H1 (cell line): ENCODE measurements around the gene SMS. TPM values are rescaled to one million over a fixed set of nuclear protein-coding genes. Genes with fewer than 3 reads are reported as not detected.

Source experiments
- CTCF ChIA-PET: fragments of 300-600 bp; sonication (Branson Sonifier 250); formaldehyde crosslinking; loops from one replicate; lab custom pipeline; 2021; ENCODE audit not compliant: partially characterized antibody; lab: Charles Lee
- POLR2A ChIA-PET: fragments of 300-600 bp; sonication (Branson Sonifier 250); formaldehyde crosslinking; loops from one replicate; lab custom pipeline; 2021; ENCODE audit warnings: inconsistent platforms; ENCODE audit not compliant: partially characterized antibody; lab: Charles Lee
- DNase-seq, 2 experiments: peaks; one replicate each; pipeline versions ENCODE4 v3.0.0 to v3.0.0-alpha.2; 2010 to 2022; ENCODE audit warnings: low spot score in 2 of 2, low read depth in 1 of 2, mixed read lengths in 1 of 2
- FAIRE-seq: peaks from 2 replicates; lab custom pipeline; 2011; peaks lifted over from hg19 to GRCh38; lab: Jason Lieb, UNC
- H2AFZ ChIP-seq: 2 replicates; pipeline ENCODE4 v1.8.1; 2012; ENCODE audit warnings: low read length, inconsistent platforms
- H2AK5ac ChIP-seq: 2 replicates; pipeline ENCODE4 v1.6.1; 2013; ENCODE audit warnings: low read depth, low read length
- H2BK120ac ChIP-seq: replicated peaks from 2 replicates; pipeline ENCODE3; 2013; ENCODE audit warnings: low read depth, low read length, inconsistent platforms
- H2BK12ac ChIP-seq: 2 replicates; pipeline ENCODE4 v1.6.1; 2013; ENCODE audit warnings: low read depth, low read length
- H2BK15ac ChIP-seq: 2 replicates; pipeline ENCODE4 v1.6.1; 2013; ENCODE audit warnings: low read length
- H2BK20ac ChIP-seq: 2 replicates; pipeline ENCODE4 v1.6.1; 2013; ENCODE audit warnings: low read length
- H2BK5ac ChIP-seq: 2 replicates; pipeline ENCODE4 v1.6.1; 2013; ENCODE audit warnings: low read depth, low read length
- H3K14ac ChIP-seq: 2 replicates; pipeline ENCODE4 v1.6.1; 2013; ENCODE audit warnings: inconsistent platforms; ENCODE audit not compliant: insufficient read length
- H3K18ac ChIP-seq: 2 replicates; pipeline ENCODE4 v1.6.1; 2013; ENCODE audit warnings: low read length; ENCODE audit errors: extremely low read depth
- H3K23ac ChIP-seq: 2 replicates; pipeline ENCODE4 v1.6.1; 2013; ENCODE audit warnings: inconsistent platforms; ENCODE audit not compliant: insufficient read length
- H3K23me2 ChIP-seq: 2 replicates; pipeline ENCODE4 v1.6.1; 2013; ENCODE audit warnings: low read depth, low read length
- H3K27ac ChIP-seq: 2 replicates; pipeline ENCODE4 v1.6.1; 2011; ENCODE audit warnings: low read depth, low read length, inconsistent platforms
- H3K27me3 ChIP-seq, 4 experiments: replicated peaks in 1 of 4; 1 replicate in 1 of 4; 2 replicates in 3 of 4; pipeline versions ENCODE4 v1.6.1 to v1.8.1; 2011 to 2013; ENCODE audit warnings: low read length in 3 of 4, mild to moderate bottlenecking in 3 of 4, inconsistent platforms in 2 of 4, mixed read lengths in 2 of 4, moderate library complexity in 1 of 4; ENCODE audit not compliant: control insufficient read depth in 3 of 4, insufficient read depth in 3 of 4; ENCODE audit errors: extremely low read depth in 1 of 4
- H3K36me3 ChIP-seq, 4 experiments: 2 replicates each; pipeline versions ENCODE4 v1.6.1 to v1.8.1; 2011 to 2013; ENCODE audit warnings: mild to moderate bottlenecking in 4 of 4, low read length in 3 of 4, moderate library complexity in 2 of 4, control low read depth in 1 of 4, inconsistent platforms in 1 of 4; ENCODE audit not compliant: insufficient read depth in 4 of 4, control insufficient read depth in 2 of 4
- H3K4ac ChIP-seq: replicated peaks from 2 replicates; pipeline ENCODE3; 2013; ENCODE audit warnings: low read length, low read depth, mixed read lengths, inconsistent platforms; ENCODE audit not compliant: insufficient read length
- H3K4me1 ChIP-seq, 4 experiments: replicated peaks in 1 of 4; 1 replicate in 1 of 4; 2 replicates in 3 of 4; pipeline versions ENCODE4 v1.6.1 to v1.8.1; 2011 to 2013; ENCODE audit warnings: low read length in 3 of 4, inconsistent platforms in 2 of 4, mixed read lengths in 1 of 4; ENCODE audit not compliant: insufficient read depth in 4 of 4, control insufficient read depth in 3 of 4
- H3K4me2 ChIP-seq, 2 experiments: 2 replicates each; pipeline versions ENCODE4 v1.6.1 to v1.8.1; 2011 to 2013; ENCODE audit warnings: low read depth in 2 of 2, low read length in 2 of 2, control low read depth in 1 of 2, inconsistent platforms in 1 of 2, mild to moderate bottlenecking in 1 of 2; ENCODE audit not compliant: insufficient read depth in 1 of 2
- H3K4me3 ChIP-seq, 4 experiments: fragments of 200-600, 300-600 bp in 1 of 4; sonication (generic), shearing (Covaris generic), sonication (Bioruptor Twin) in 1 of 4; 2 replicates each; pipeline versions ENCODE4 v1.5.1 to v1.8.1; 2011 to 2016; ENCODE audit warnings: low read length in 4 of 4, low read depth in 3 of 4, control low read depth in 2 of 4, inconsistent platforms in 2 of 4, mild to moderate bottlenecking in 2 of 4, mixed read lengths in 1 of 4, moderate library complexity in 1 of 4; ENCODE audit not compliant: insufficient read depth in 2 of 4; ENCODE audit errors: extremely low read depth in 1 of 4
- H3K56ac ChIP-seq: replicated peaks from 2 replicates; pipeline ENCODE3; 2013; ENCODE audit warnings: low read depth, mild to moderate bottlenecking, mixed read lengths, low read length, inconsistent platforms; ENCODE audit not compliant: insufficient read length
- H3K79me1 ChIP-seq: 2 replicates; pipeline ENCODE4 v1.6.1; 2013; ENCODE audit warnings: low read depth, low read length, control low read depth
- H3K79me2 ChIP-seq, 2 experiments: 2 replicates each; pipeline versions ENCODE4 v1.6.1 to v1.8.1; 2012 to 2013; ENCODE audit warnings: low read length in 2 of 2, mild to moderate bottlenecking in 2 of 2, inconsistent platforms in 1 of 2; ENCODE audit not compliant: insufficient read depth in 2 of 2, control insufficient read depth in 1 of 2
- H3K9ac ChIP-seq, 4 experiments: replicated peaks in 1 of 4; 1 replicate in 1 of 4; 2 replicates in 3 of 4; pipeline versions ENCODE4 v1.6.1 to v1.8.1; 2011 to 2013; ENCODE audit warnings: low read depth in 3 of 4, low read length in 3 of 4, control low read depth in 2 of 4, mild to moderate bottlenecking in 2 of 4, moderate library complexity in 2 of 4, inconsistent platforms in 1 of 4; ENCODE audit errors: extremely low read depth in 1 of 4
- H3K9me3 ChIP-seq, 2 experiments: 2 replicates each; pipeline versions ENCODE4 v1.6.1 to v1.8.1; 2012 to 2013; ENCODE audit warnings: mild to moderate bottlenecking in 2 of 2, moderate library complexity in 2 of 2, control low read depth in 1 of 2, inconsistent platforms in 1 of 2, low read depth in 1 of 2, low read length in 1 of 2, mixed read lengths in 1 of 2; ENCODE audit not compliant: insufficient read depth in 2 of 2
- H4K20me1 ChIP-seq, 2 experiments: replicated peaks in 1 of 2; 2 replicates each; pipeline versions ENCODE3 to v1.8.1; 2011 to 2013; ENCODE audit warnings: inconsistent platforms in 2 of 2, low read length in 2 of 2, mild to moderate bottlenecking in 1 of 2; ENCODE audit not compliant: insufficient read depth in 2 of 2, control insufficient read depth in 1 of 2
- H4K5ac ChIP-seq: 2 replicates; pipeline ENCODE4 v1.6.1; 2013; ENCODE audit warnings: low read length, low read depth, mixed read lengths, inconsistent platforms; ENCODE audit not compliant: insufficient read length
- H4K8ac ChIP-seq: 2 replicates; pipeline ENCODE4 v1.8.0; 2013; ENCODE audit warnings: mild to moderate bottlenecking, moderate library complexity, low read length, inconsistent platforms; ENCODE audit not compliant: insufficient read depth; ENCODE audit errors: extremely low read depth
- H4K91ac ChIP-seq: replicated peaks from 2 replicates; pipeline ENCODE3; 2013; ENCODE audit warnings: low read length, mixed read lengths, inconsistent platforms; ENCODE audit not compliant: insufficient read length
- BACH1 ChIP-seq: IDR thresholded peaks from 2 replicates; pipeline ENCODE4 v1.6.1; 2012; ENCODE audit warnings: low read length, improper control_type of control experiment
- CBX5 ChIP-seq: fragments of 300-800, 300-1000 bp; sonication (generic); IDR thresholded peaks from 2 replicates; pipeline ENCODE4 v1.7.1; 2016; ENCODE audit warnings: antibody characterized with exemption, low read length, low read depth
- CEBPB ChIP-seq: IDR thresholded peaks from 2 replicates; pipeline ENCODE4 v1.6.1; 2012; ENCODE audit warnings: low read depth, low read length
- EZH2 ChIP-seq: fragments of 200-600 bp; sonication (generic); IDR thresholded peaks from 2 replicates; pipeline ENCODE4 v1.7.1; 2012; ENCODE audit warnings: low read depth, mild to moderate bottlenecking, moderate library complexity, low read length, inconsistent platforms; ENCODE audit not compliant: severe bottlenecking
- JUND ChIP-seq: IDR thresholded peaks from 2 replicates; pipeline ENCODE4 v1.6.1; 2011; ENCODE audit warnings: mild to moderate bottlenecking, improper control_type of control experiment, low read length
- PHF8 ChIP-seq: fragments of 200-600 bp; sonication (generic); conservative IDR thresholded peaks from 2 replicates; pipeline ENCODE4 v1.7.1; 2012; ENCODE audit warnings: low read depth, mild to moderate bottlenecking, inconsistent platforms, low read length, moderate library complexity
- SRF ChIP-seq: IDR thresholded peaks from 2 replicates; pipeline ENCODE4 v1.6.1; 2011; ENCODE audit warnings: mild to moderate bottlenecking, low read depth, low read length, moderate library complexity
- TAF7 ChIP-seq: optimal IDR thresholded peaks from 2 replicates; pipeline ENCODE3; 2011; ENCODE audit warnings: low read depth, mild to moderate bottlenecking, inconsistent platforms, low read length, moderate library complexity, borderline replicate concordance
- ZNF274 ChIP-seq: IDR thresholded peaks from 2 replicates; pipeline ENCODE4 v1.7.0; 2012; ENCODE audit warnings: low read length, borderline replicate concordance; ENCODE audit errors: extremely low read depth
- WGBS, 2 experiments: shearing (Covaris generic) in 1 of 2; methylation state at CpG; one replicate each; pipeline versions ENCODE4 v1.1.6 to v1.1.7; 2013 to 2015; ENCODE audit warnings: low lambda C conversion rate in 2 of 2, mixed read lengths in 2 of 2, inconsistent platforms in 1 of 2, low coverage in 1 of 2, missing lambda C conversion rate in 1 of 2; ENCODE audit not compliant: insufficient replicate concordance in 2 of 2, insufficient coverage in 1 of 2, insufficient read length in 1 of 2; ENCODE audit errors: extremely low coverage in 1 of 2, missing lambda C conversion rate in 1 of 2; 5-methylcytosine and 5-hydroxymethylcytosine counted together
- polyA plus RNA-seq, 7 experiments: library from polyadenylated mRNA; depleted of rRNA in 3 of 7; stranded (reverse) in 5 of 7; unstranded in 2 of 7; fragments of >200 nt in 5 of 7; fragments of 200-250 nt in 2 of 7; gene quantifications; 1 replicate in 5 of 7; 2 replicates in 1 of 7; 4 replicates in 1 of 7; pipeline versions ENCODE4 v1.2.1 to v1.2.3, GENCODE V29; 2011 to 2013; ENCODE audit warnings: missing spikeins in 2 of 7, mixed read lengths in 2 of 7
- total RNA-seq: library from RNA; stranded (reverse); fragmentation: NEBNext Ultra II Directional; extraction: Animal tissue kit (Norgen Biotek cat#: 25700); gene quantifications from 2 replicates; pipeline ENCODE4 v1.2.1, GENCODE V29; 2021

SMS gene
- total and polyA plus RNA-seq, 2 of the 8 experiments (the other 6 are each of a cell fraction or from before 2014, with no cell fraction given), result 66.3 to 256 TPM

GRCh38 chrX:21970326-21970725, 29.8 kb downstream of the SMS start:
- Histone ChIP-seq H3K27me3 (no peaks in the 10 kb centered on the region), H4K20me1 (peaks cover 0 to 1% of the 10 kb centered on the region in 2 experiments), H3K4me2 (no peak overlapping the region), H3K79me2 (peaks cover 0 to 25% of the 10 kb centered on the region in 2 experiments; a peak in 2 of 4 replicates), H2BK5ac (no peak overlapping the region), H3K79me1 (no peaks in the 10 kb centered on the region), H2BK120ac (no peak overlapping the region), H2AFZ (no peak overlapping the region), H3K14ac (no peak overlapping the region), H3K56ac (no peak overlapping the region), H3K4ac (no peak overlapping the region)
- WGBS, 2 experiments, result 100% methylated on average over 1 of the region's 4 CpGs; no CpG with 5 or more reads in 1 of the 2 experiments
- TF ChIP-seq CBX5 (no peak), JUND (no peak), PHF8 (no peak), TAF7 (no peak), ZNF274 (no peak), SRF (no peak), EZH2 (no peak), CEBPB (no peak), BACH1 (no peak)
- TF ChIP-seq, all 59 proteins: peak for 0
- Histone ChIP-seq H3K36me3 (peaks cover 0 to 42% (median 11%) of the 10 kb centered on the region in 4 experiments; a peak in 5 of 8 replicates), H2AK5ac (no peak overlapping the region), H3K23me2 (no peaks in the 10 kb centered on the region), H3K9me3 (no peaks in the 10 kb centered on the region), H3K4me3 (no peak overlapping the region), H3K4me1 (no peaks in the 10 kb centered on the region), H3K18ac (no peak overlapping the region), H3K27ac (no peak overlapping the region), H2BK15ac (no peak overlapping the region), H4K5ac (no peak overlapping the region), H2BK20ac (no peak overlapping the region), H4K8ac (no peak overlapping the region), H2BK12ac (no peak overlapping the region), H3K23ac (no peak overlapping the region), H3K9ac (no peak overlapping the region), H4K91ac (no peak overlapping the region)
- DNase-seq (no peak), FAIRE-seq (no peak)
- ChIA-PET CTCF (interaction anchor here (1.9 kb wide), 1 partner anchor 15 kb away, joined by 5 read pairs; no protein-coding TSS in a partner anchor), POLR2A (no interaction called here)
